Measurements from ENCODE around the gene SART1.
A peak's percentile ranks its signal among the peaks of the same experiment; 100 is the strongest.

Gene SART1

DNA sequence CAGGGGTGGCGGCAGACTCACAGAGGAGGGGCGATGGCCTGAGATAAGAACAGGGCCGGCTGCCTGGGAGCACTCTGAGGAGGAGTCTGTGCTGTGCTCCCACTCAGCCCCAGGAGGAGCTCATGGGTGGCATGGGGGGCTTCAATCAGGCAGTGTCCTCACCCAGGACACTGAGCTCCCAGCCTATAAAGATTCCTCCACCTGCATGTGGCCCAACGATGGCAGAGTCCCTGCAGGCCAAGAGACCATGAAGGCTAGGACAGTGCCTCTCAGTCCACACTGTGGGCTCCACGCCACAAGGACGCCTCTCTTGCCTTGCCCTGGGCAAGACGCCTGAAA is 52.2 kb downstream of the SART1 start:
- Histone ChIP-seq H3K4me3 (ENCODE audit: severe bottlenecking) (no peak overlapping the region), H3K27ac (ENCODE audit: poor library complexity, severe bottlenecking) (peak overlapping the region; percentile 75), H3K36me3 (ENCODE audit: low read depth) (no peaks in the 10 kb centered on the region), H3K27me3 (ENCODE audit: insufficient read depth, poor library complexity, severe bottlenecking) (no peaks in the 10 kb centered on the region), H3K9me3 (ENCODE audit: severe bottlenecking) (no peaks in the 10 kb centered on the region), H3K4me1 (ENCODE audit: insufficient read depth, poor library complexity, severe bottlenecking) (peaks cover 36% of the 10 kb centered on the region)
- TF ChIP-seq, protein P1, sequence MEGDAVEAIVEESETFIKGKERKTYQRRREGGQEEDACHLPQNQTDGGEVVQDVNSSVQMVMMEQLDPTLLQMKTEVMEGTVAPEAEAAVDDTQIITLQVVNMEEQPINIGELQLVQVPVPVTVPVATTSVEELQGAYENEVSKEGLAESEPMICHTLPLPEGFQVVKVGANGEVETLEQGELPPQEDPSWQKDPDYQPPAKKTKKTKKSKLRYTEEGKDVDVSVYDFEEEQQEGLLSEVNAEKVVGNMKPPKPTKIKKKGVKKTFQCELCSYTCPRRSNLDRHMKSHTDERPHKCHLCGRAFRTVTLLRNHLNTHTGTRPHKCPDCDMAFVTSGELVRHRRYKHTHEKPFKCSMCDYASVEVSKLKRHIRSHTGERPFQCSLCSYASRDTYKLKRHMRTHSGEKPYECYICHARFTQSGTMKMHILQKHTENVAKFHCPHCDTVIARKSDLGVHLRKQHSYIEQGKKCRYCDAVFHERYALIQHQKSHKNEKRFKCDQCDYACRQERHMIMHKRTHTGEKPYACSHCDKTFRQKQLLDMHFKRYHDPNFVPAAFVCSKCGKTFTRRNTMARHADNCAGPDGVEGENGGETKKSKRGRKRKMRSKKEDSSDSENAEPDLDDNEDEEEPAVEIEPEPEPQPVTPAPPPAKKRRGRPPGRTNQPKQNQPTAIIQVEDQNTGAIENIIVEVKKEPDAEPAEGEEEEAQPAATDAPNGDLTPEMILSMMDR (IDR thresholded peaks at IDR 0.05; ENCODE audit: poor library complexity, severe bottlenecking), result no peak
- DNase-seq (ENCODE audit: low spot score), result peak; percentile 47
- no peak for ATAC-seq (ENCODE audit: low read depth)

- Histone ChIP-seq H3K9me3 (ENCODE audit: severe bottlenecking) (no peaks in the 10 kb centered on the region), H3K27ac (ENCODE audit: poor library complexity, severe bottlenecking) (peak overlapping the region; percentile 75), H3K4me1 (ENCODE audit: insufficient read depth, poor library complexity, severe bottlenecking) (peaks cover 32% of the 10 kb centered on the region), H3K27me3 (ENCODE audit: insufficient read depth, poor library complexity, severe bottlenecking) (no peaks in the 10 kb centered on the region), H3K36me3 (ENCODE audit: low read depth) (no peaks in the 10 kb centered on the region), H3K4me3 (ENCODE audit: severe bottlenecking) (no peak overlapping the region)
- ATAC-seq (ENCODE audit: low read depth) (no peak), DNase-seq (ENCODE audit: low spot score) (peak; percentile 18)
- TF ChIP-seq, protein P1 (IDR thresholded peaks at IDR 0.05; ENCODE audit: poor library complexity, severe bottlenecking), result no peak
Measured at GRCh38 chr11:66014804-66015453, 53.4 kb downstream of the SART1 start.

- peak; percentile 55 for DNase-seq (ENCODE audit: low spot score)
- Histone ChIP-seq H3K9me3 (ENCODE audit: severe bottlenecking) (no peaks in the 10 kb centered on the region), H3K4me3 (ENCODE audit: severe bottlenecking) (no peak overlapping the region), H3K4me1 (ENCODE audit: insufficient read depth, poor library complexity, severe bottlenecking) (peaks cover 32% of the 10 kb centered on the region), H3K27me3 (ENCODE audit: insufficient read depth, poor library complexity, severe bottlenecking) (no peaks in the 10 kb centered on the region), H3K27ac (ENCODE audit: poor library complexity, severe bottlenecking) (peak overlapping the region; percentile 75), H3K36me3 (ENCODE audit: low read depth) (no peaks in the 10 kb centered on the region)
- ATAC-seq (ENCODE audit: low read depth), result peak; percentile 16; the same call in 2 of the 3 replicates
- TF ChIP-seq, protein P1 (IDR thresholded peaks at IDR 0.05; ENCODE audit: poor library complexity, severe bottlenecking), result no peak
Measured at GRCh38 chr11:66015454-66015881, 53.9 kb downstream of the SART1 start.

DNA sequence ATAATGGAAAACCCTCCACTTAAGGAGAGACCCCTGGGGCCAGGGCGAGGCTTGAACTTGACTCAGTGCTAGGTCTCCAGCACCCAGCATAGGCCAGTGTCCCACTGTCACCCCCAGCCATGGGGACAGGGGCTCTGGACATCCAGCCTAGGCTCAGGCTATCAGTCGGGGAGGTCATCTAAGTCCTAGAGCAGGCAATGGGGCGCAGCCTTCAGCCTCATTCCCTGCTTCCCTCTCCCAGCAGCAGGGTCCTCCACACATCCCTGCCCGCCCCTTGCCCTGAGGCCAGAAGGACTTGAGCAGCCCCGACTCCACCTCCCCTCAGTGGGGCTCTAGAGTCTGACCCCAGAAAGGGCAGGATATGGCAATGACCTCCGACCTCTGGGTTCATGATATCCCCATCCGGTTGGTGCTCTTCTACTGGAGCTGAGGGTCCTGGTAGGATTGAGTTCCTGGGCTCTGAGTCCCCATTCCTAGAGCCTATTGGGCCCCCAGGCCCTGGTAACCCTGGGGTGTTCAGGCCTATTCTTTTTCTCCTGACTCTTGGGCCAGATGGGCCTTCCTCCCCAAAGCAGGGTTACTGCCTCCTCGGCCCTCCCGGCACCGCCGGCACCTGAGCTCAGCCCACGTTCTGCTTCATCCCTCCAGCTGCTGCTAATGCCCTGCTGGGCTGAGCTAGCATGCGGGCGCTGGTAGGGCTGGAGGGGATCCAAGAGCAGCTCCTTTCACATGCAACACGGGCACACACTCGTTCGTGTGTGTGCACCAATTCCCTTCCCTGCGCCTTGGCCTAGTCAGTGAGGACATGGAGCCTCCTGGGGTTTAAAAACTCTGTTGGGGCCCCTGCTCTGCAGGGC is 54.6 kb downstream of the SART1 start:
- H3K4me3 ChIP-seq (ENCODE audit: severe bottlenecking), result no peak overlapping the region
- TF ChIP-seq, protein P1 (IDR thresholded peaks at IDR 0.05; ENCODE audit: poor library complexity, severe bottlenecking), result no peak
- no peaks in the 10 kb centered on the region for H3K9me3 ChIP-seq (ENCODE audit: severe bottlenecking)
- H3K4me1 ChIP-seq (ENCODE audit: insufficient read depth, poor library complexity, severe bottlenecking), result peaks cover 38% of the 10 kb centered on the region
- H3K36me3 ChIP-seq (ENCODE audit: low read depth), result no peaks in the 10 kb centered on the region
- H3K27ac ChIP-seq (ENCODE audit: poor library complexity, severe bottlenecking), result peak overlapping the region; percentile 75
- no peaks in the 10 kb centered on the region for H3K27me3 ChIP-seq (ENCODE audit: insufficient read depth, poor library complexity, severe bottlenecking)
- ATAC-seq (ENCODE audit: low read depth) (no peak), DNase-seq (ENCODE audit: low spot score) (peak; percentile 50)

Data from RWPE2 (cell line).